HUDEP-2 (cell line): ENCODE measurements around the gene YWHAH.
A peak's percentile ranks its signal among the peaks of the same experiment; 100 is the strongest.

Source experiments
- DNase-seq, 76 experiments: peaks; one replicate each; lab custom pipeline; 2025; ENCODE audit not compliant: unreplicated experiment in 76 of 76; lab: John Stamatoyannopoulos, UW

Gene YWHAH

GRCh38 chr22:31945971-31946680, 1.8 kb downstream of the YWHAH start:
- DNase-seq = peak in 2 of 76 experiments; percentile 11 to 22

- DNase-seq = peak in 34 of 76 experiments; percentile 7 to 64 (median 35)
Measured at GRCh38 chr22:31947296-31947695, 3.0 kb downstream of the YWHAH start.

GRCh38 chr22:31948002-31948401, 3.7 kb downstream of the YWHAH start:
- no peak for DNase-seq

GRCh38 chr22:31950226-31950625, 5.9 kb downstream of the YWHAH start:
- DNase-seq = no peak

- DNase-seq = no peak
Measured at GRCh38 chr22:31951194-31952093, 7.1 kb downstream of the YWHAH start.

GRCh38 chr22:31952094-31952401, 7.7 kb downstream of the YWHAH start:
- DNase-seq = peak in 1 of 76 experiments; percentile 9

GRCh38 chr22:31952472-31952871, 8.1 kb downstream of the YWHAH start:
- DNase-seq = no peak

GRCh38 chr22:31953261-31953660, 8.9 kb downstream of the YWHAH start:
- DNase-seq = no peak

- DNase-seq = no peak
Measured at GRCh38 chr22:31954535-31955523, 10.5 kb downstream of the YWHAH start.

- DNase-seq = no peak
Measured at GRCh38 chr22:31956360-31956759, 12.0 kb downstream of the YWHAH start.

GRCh38 chr22:31957970-31958594, 13.7 kb downstream of the YWHAH start:
- no peak for DNase-seq

GRCh38 chr22:31958625-31959239, 14.4 kb downstream of the YWHAH start:
- DNase-seq = no peak

- no peak for DNase-seq
Measured at GRCh38 chr22:31960767-31961166, 16.4 kb downstream of the YWHAH start.

- DNase-seq = no peak
Measured at GRCh38 chr22:31962387-31963125, 18.2 kb downstream of the YWHAH start.

- DNase-seq = no peak
Measured at GRCh38 chr22:31968022-31968421, 23.7 kb downstream of the YWHAH start.

GRCh38 chr22:31969789-31970489, 25.6 kb downstream of the YWHAH start:
- peak in 50 of 76 experiments; percentile 9 to 67 (median 36) for DNase-seq

- DNase-seq = peak in 70 of 76 experiments; percentile 3 to 89 (median 66)
Measured at GRCh38 chr22:31970490-31971444, 26.4 kb downstream of the YWHAH start.
